Cortex of kidney (tissue), 1 donor: ENCODE measurements around the gene BMP7.

Source experiments
- DNase-seq: peaks from one replicate; lab custom pipeline; 2025; lab: John Stamatoyannopoulos, UW

BMP7 gene

GRCh38 chr20:57225830-57226229 is 40.6 kb downstream of the BMP7 start:
- no peak for DNase-seq

- no peak for DNase-seq
Measured at GRCh38 chr20:57225197-57225733, 41.2 kb downstream of the BMP7 start.

- DNase-seq = no peak
Measured at GRCh38 chr20:57224641-57225138, 41.8 kb downstream of the BMP7 start.

- no peak for DNase-seq
Measured at GRCh38 chr20:57223648-57224489, 42.6 kb downstream of the BMP7 start.

- DNase-seq = no peak
Measured at GRCh38 chr20:57222631-57222950, 43.9 kb downstream of the BMP7 start.

- DNase-seq = no peak
Measured at GRCh38 chr20:57221916-57222630, 44.4 kb downstream of the BMP7 start.

GRCh38 chr20:57220337-57221145 is 45.9 kb downstream of the BMP7 start:
- DNase-seq = no peak

GRCh38 chr20:57219071-57219677 is 47.3 kb downstream of the BMP7 start:
- DNase-seq = no peak

GRCh38 chr20:57218489-57218888 is 48.0 kb downstream of the BMP7 start:
- no peak for DNase-seq

GRCh38 chr20:57217802-57218201 is 48.6 kb downstream of the BMP7 start:
- DNase-seq = no peak

- DNase-seq = no peak
Measured at GRCh38 chr20:57216669-57217068, 49.8 kb downstream of the BMP7 start.

GRCh38 chr20:57215826-57216471 is 50.5 kb downstream of the BMP7 start:
- DNase-seq = no peak

GRCh38 chr20:57215426-57215825 is 51.0 kb downstream of the BMP7 start:
- no peak for DNase-seq

- no peak for DNase-seq
Measured at GRCh38 chr20:57214948-57215347, 51.5 kb downstream of the BMP7 start.

GRCh38 chr20:57214427-57214826 is 52.0 kb downstream of the BMP7 start:
- DNase-seq = no peak

- DNase-seq = no peak
Measured at GRCh38 chr20:57213924-57214323, 52.5 kb downstream of the BMP7 start.

- DNase-seq = no peak
Measured at GRCh38 chr20:57213291-57213690, 53.1 kb downstream of the BMP7 start.

- no peak for DNase-seq
Measured at GRCh38 chr20:57212534-57213276, 53.7 kb downstream of the BMP7 start.

GRCh38 chr20:57211908-57212533 is 54.4 kb downstream of the BMP7 start:
- DNase-seq = no peak

- DNase-seq = no peak
Measured at GRCh38 chr20:57211406-57211805, 55.0 kb downstream of the BMP7 start.
